Renal pelvis (tissue), 4 donors: ENCODE results near the gene KIRREL1. TPM values are rescaled to one million over a fixed set of nuclear protein-coding genes. Genes with fewer than 3 reads are reported as not detected.

Experiments used
- DNase-seq: peaks from one replicate; pipeline ENCODE4 v3.0.0-alpha.2; 2013
- polyA plus RNA-seq, 3 donors: library from polyadenylated mRNA; unstranded; fragments of 120-200 nt; gene quantifications; one replicate each; pipeline ENCODE4 v1.2.1, GENCODE V29; 2013; ENCODE audit not compliant: insufficient read length in 3 of 3

KIRREL1 gene
- polyA plus RNA-seq, 3 donors, result 185 to 203 (median 200) TPM

GRCh38 chr1:158025576-158026230 lies 32.3 kb downstream of the KIRREL1 start:
- peak; percentile 54 for DNase-seq

GRCh38 chr1:158026651-158027050 lies 33.2 kb downstream of the KIRREL1 start:
- no peak for DNase-seq

- no peak for DNase-seq
Observed at GRCh38 chr1:158027508-158027907, 34.1 kb downstream of the KIRREL1 start.

- DNase-seq, result no peak
Observed at GRCh38 chr1:158028969-158029368, 35.5 kb downstream of the KIRREL1 start.

GRCh38 chr1:158035014-158035413 lies 41.6 kb downstream of the KIRREL1 start:
- no peak for DNase-seq

GRCh38 chr1:158035976-158036583 lies 42.6 kb downstream of the KIRREL1 start:
- DNase-seq, result peak; percentile 46

GRCh38 chr1:158037008-158037865 lies 43.8 kb downstream of the KIRREL1 start:
- no peak for DNase-seq

- DNase-seq, result no peak
Observed at GRCh38 chr1:158037866-158038359, 44.5 kb downstream of the KIRREL1 start.

GRCh38 chr1:158038793-158039192 lies 45.3 kb downstream of the KIRREL1 start:
- no peak for DNase-seq

- DNase-seq, result no peak
Observed at GRCh38 chr1:158039380-158039779, 45.9 kb downstream of the KIRREL1 start.

GRCh38 chr1:158040323-158040722 lies 46.9 kb downstream of the KIRREL1 start:
- no peak for DNase-seq

GRCh38 chr1:158043232-158043631 lies 49.8 kb downstream of the KIRREL1 start:
- DNase-seq, result no peak

- peak; percentile 28 for DNase-seq
Observed at GRCh38 chr1:158045639-158046038, 52.2 kb downstream of the KIRREL1 start.

GRCh38 chr1:158046715-158047510 lies 53.5 kb downstream of the KIRREL1 start:
- DNase-seq, result no peak

- DNase-seq, result no peak
Observed at GRCh38 chr1:158048371-158049067, 55.1 kb downstream of the KIRREL1 start.

GRCh38 chr1:158049853-158050252 lies 56.4 kb downstream of the KIRREL1 start:
- DNase-seq, result no peak

GRCh38 chr1:158053276-158053675 lies 59.8 kb downstream of the KIRREL1 start:
- DNase-seq, result no peak

GRCh38 chr1:158054721-158055120 lies 61.3 kb downstream of the KIRREL1 start:
- DNase-seq, result no peak

- peak; percentile 51 for DNase-seq
Observed at GRCh38 chr1:158055854-158056253, 62.4 kb downstream of the KIRREL1 start.

- no peak for DNase-seq
Observed at GRCh38 chr1:158056498-158056897, 63.1 kb downstream of the KIRREL1 start.
